ENCODE measurements around the gene H2BW1.
"Not testable (repeated sequence)": the region's sequence is repeated elsewhere in the genome, so short reads cannot be mapped to it uniquely, and the experiment has no call there.

The H2BW1 gene

GRCh38 chrX:104013606-104014005 lies at the start of gene H2BW1:
TSS of gene H2BW1 (minus strand) at chrX:104013708. CDS start at chrX:104013576, 132 bp downstream.
- no peak for DNase-seq

DNA sequence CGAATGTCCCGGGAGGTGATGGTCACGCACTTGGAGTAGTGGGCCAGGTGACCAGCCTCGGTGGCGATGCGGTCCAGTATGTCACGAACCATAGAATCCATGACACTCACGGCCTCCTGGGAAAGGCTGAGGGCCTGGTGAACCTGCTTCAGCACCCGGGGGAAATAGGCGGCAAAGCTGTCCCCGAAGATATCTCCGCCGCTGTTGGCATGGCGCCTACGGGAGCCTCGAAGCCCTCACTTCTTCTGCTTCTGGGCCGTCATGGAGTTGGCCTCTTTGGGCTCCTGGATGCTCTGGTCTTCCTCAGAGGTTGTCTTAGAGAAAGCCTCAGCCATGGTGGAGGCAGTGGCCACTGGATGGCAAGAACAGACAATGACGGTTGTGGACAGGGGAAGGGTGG lies 49.1 kb upstream of the H2BW1 start:
- DNase-seq, result not testable (repeated sequence)

GRCh38 chrX:104054956-104055355 lies 41.4 kb upstream of the H2BW1 start:
- not testable (repeated sequence) for DNase-seq

DNA sequence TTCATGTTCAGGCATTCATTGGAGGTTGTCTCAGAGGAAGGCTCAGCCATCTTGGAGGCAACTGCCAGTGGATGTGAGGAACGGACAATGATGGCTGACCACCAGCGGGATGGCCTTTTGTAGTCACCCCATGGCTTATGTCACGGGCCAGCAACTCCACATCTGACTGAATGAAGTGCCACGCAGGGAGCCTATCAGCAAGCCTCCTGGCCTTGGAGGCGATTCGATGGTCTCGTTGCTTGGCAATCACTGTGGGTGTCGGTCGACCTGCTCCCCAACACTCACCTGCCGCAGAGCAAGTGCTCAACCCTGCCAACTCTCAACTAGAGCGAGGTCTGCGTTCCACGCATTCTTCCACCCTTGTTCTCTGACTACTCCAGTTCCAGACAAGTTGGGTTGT lies 33.7 kb upstream of the H2BW1 start:
- no peak for DNase-seq

- DNase-seq, result no peak
Measured at GRCh38 chrX:104045642-104046041, 32.1 kb upstream of the H2BW1 start.

GRCh38 chrX:104041003-104041402 lies 27.5 kb upstream of the H2BW1 start:
- DNase-seq, result no peak

- no peak for DNase-seq
Measured at GRCh38 chrX:104039689-104040505, 26.4 kb upstream of the H2BW1 start, which contains the start of gene H2BW2. TSS of gene H2BW2 (plus strand) at chrX:104039956. CDS start at chrX:104039995, 39 bp downstream.

GRCh38 chrX:104018126-104018525 lies 4.6 kb upstream of the H2BW1 start:
- no peak for DNase-seq

GRCh38 chrX:104015576-104015975 lies 2.1 kb upstream of the H2BW1 start:
- DNase-seq, result not testable (repeated sequence)

DNA sequence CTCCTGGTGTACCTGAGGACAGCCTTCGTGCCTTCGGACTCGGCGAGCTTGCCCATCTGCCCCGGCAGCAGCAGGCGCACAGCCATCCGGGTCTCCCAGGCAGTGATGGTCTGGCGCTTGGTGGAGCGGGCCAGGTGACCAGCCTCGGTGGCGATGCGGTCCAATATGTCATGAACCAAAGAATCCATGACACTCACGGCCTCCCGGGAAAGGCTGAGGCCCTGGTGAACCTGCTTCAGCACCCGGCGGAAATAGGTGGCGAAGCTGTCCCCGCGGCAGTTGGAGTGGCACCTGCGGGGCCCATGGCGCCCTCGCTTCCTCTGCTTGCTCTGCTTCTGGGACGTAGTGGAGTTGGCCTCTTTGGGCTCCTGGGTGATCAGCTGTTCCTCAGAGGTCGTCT lies 350 bp downstream of the H2BW1 start:
- DNase-seq, result no peak

- DNase-seq, result no peak
Measured at GRCh38 chrX:104008831-104009230, 4.7 kb downstream of the H2BW1 start.

DNA sequence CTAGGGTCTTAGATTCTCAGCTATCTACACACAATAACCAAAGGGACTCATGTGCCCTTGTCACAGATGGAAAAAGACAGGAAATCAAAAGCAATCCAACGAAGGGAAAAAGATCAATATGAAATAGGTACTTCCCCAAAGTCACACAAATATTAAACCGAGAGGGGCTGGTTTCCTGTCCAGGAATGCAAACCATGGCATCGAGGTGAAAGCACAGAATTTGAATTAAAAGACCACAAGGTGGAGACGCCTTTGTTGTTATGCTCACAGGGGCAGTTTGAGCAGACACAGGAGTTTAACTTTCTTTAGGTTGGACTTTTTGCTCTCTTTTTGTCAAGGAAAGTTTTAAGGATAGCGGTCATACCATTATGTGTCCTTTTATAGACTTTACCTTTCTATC lies 14.3 kb downstream of the H2BW1 start:
- DNase-seq, result no peak

DNA sequence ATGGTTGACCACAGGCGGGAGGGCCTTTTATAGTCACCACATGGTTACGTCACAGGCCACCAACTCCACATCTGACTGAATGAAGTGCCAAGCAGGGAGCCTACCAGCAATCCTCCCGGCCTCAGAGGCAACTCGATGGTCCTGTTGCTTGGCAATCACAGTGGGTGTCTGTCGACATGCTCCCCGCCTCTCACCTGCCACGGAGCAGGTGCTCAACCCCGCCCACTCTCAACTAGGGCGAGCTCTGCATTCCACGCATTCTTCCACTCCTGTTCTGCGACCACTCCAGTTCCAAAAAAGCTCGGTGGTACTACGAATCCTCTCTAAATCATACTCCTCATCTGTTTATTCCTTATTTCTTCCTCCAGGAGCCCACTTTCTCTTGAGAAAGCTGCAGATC lies 30.0 kb downstream of the H2BW1 start:
- DNase-seq, result not testable (repeated sequence)

DNA sequence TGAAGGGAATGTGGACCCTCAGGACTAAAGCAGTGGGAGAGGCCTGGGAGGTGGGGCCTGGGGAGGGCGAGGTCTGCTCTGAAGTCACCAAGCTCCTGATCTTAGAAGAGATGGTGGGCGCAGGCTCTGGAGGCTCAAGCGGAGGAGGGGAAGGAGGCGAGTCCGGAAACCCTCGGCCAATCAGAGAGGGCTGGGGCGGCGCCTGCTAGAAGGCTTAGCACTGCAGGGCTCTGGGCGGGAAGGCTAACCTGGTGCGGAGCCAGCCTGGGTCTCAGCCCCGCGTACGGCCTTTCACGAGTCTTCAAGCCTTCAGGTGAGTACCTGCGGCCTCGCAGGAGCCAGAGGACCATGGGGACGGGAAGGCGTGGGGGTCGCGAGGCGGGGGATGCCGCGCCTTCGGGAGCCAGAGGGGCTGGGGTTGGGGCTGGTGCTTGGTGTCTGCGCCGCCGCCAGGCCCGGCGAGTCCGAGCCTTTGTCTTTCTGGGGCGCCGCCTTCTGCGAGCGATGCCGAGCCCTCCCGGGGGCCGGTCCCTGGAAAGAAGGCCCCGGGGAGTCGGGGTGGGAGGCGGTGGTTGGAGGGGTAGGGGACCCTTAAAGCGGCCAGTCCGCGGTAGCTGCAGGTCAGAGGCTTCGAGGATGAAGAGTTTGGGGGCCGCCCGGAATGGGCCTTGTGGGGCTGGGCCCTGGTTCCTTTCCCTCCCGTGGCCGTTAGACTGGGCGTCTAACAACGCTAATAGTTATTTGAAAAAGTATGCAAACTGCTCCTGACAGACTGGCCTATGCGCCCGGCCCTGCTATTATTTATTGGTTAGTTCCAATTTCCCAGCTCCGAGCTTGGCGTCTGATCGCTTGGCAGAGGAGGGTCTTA lies 50.9 kb downstream of the H2BW1 start, which contains the start of gene TMSB15B:
Gene TMSB15B, plus strand, starts transcription at position 217 of the 868 bp plus-strand sequence.
- DNase-seq, result not testable (repeated sequence)
